Measurements from ENCODE around the gene KNTC1.

- TF ChIP-seq, protein P1, sequence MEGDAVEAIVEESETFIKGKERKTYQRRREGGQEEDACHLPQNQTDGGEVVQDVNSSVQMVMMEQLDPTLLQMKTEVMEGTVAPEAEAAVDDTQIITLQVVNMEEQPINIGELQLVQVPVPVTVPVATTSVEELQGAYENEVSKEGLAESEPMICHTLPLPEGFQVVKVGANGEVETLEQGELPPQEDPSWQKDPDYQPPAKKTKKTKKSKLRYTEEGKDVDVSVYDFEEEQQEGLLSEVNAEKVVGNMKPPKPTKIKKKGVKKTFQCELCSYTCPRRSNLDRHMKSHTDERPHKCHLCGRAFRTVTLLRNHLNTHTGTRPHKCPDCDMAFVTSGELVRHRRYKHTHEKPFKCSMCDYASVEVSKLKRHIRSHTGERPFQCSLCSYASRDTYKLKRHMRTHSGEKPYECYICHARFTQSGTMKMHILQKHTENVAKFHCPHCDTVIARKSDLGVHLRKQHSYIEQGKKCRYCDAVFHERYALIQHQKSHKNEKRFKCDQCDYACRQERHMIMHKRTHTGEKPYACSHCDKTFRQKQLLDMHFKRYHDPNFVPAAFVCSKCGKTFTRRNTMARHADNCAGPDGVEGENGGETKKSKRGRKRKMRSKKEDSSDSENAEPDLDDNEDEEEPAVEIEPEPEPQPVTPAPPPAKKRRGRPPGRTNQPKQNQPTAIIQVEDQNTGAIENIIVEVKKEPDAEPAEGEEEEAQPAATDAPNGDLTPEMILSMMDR (IDR thresholded peaks at IDR 0.05): no peak
- no peak for TF ChIP-seq POLR2A (IDR thresholded peaks at IDR 0.05; ENCODE audit: low read length)
- TF ChIP-seq POLR2AphosphoS2 (conservative IDR thresholded peaks at IDR 0.05; ENCODE audit: low read length): no peak
- no peak for TF ChIP-seq FOSB (CRISPR knock-in tag; IDR thresholded peaks at IDR 0.05)
- no peak for TF ChIP-seq NR3C1 (IDR thresholded peaks at IDR 0.05)
- TF ChIP-seq, protein P2, sequence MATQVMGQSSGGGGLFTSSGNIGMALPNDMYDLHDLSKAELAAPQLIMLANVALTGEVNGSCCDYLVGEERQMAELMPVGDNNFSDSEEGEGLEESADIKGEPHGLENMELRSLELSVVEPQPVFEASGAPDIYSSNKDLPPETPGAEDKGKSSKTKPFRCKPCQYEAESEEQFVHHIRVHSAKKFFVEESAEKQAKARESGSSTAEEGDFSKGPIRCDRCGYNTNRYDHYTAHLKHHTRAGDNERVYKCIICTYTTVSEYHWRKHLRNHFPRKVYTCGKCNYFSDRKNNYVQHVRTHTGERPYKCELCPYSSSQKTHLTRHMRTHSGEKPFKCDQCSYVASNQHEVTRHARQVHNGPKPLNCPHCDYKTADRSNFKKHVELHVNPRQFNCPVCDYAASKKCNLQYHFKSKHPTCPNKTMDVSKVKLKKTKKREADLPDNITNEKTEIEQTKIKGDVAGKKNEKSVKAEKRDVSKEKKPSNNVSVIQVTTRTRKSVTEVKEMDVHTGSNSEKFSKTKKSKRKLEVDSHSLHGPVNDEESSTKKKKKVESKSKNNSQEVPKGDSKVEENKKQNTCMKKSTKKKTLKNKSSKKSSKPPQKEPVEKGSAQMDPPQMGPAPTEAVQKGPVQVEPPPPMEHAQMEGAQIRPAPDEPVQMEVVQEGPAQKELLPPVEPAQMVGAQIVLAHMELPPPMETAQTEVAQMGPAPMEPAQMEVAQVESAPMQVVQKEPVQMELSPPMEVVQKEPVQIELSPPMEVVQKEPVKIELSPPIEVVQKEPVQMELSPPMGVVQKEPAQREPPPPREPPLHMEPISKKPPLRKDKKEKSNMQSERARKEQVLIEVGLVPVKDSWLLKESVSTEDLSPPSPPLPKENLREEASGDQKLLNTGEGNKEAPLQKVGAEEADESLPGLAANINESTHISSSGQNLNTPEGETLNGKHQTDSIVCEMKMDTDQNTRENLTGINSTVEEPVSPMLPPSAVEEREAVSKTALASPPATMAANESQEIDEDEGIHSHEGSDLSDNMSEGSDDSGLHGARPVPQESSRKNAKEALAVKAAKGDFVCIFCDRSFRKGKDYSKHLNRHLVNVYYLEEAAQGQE (IDR thresholded peaks at IDR 0.05): no peak
- TF ChIP-seq JUN (IDR thresholded peaks at IDR 0.05): no peak
- TF ChIP-seq RFX5 (IDR thresholded peaks at IDR 0.05): no peak
These were observed 10.3 kb upstream of the KNTC1 start for GRCh38 chr12:122516544-122517361.

Data from A549 (cell line).